EH (cell line): ENCODE measurements around the gene ZNF827.

Source experiments
- DNase-seq: peaks from one replicate; pipeline ENCODE4 v3.0.0-alpha.2; 2015; ENCODE audit warnings: low read depth

The ZNF827 gene

GRCh38 chr4:145887241-145887991, 51.2 kb downstream of the ZNF827 start:
- DNase-seq, result peak; percentile 78

- DNase-seq, result no peak
Observed at GRCh38 chr4:145886871-145887240, 51.8 kb downstream of the ZNF827 start.

GRCh38 chr4:145885666-145886065, 53.0 kb downstream of the ZNF827 start:
- DNase-seq, result no peak

- DNase-seq, result no peak
Observed at GRCh38 chr4:145884775-145885174, 53.8 kb downstream of the ZNF827 start.

- DNase-seq, result no peak
Observed at GRCh38 chr4:145883101-145883694, 55.4 kb downstream of the ZNF827 start.

- DNase-seq, result no peak
Observed at GRCh38 chr4:145882604-145883003, 56.0 kb downstream of the ZNF827 start.

GRCh38 chr4:145881989-145882388, 56.6 kb downstream of the ZNF827 start:
- no peak for DNase-seq

GRCh38 chr4:145881576-145881975, 57.0 kb downstream of the ZNF827 start:
- no peak for DNase-seq

- no peak for DNase-seq
Observed at GRCh38 chr4:145880355-145880960, 58.2 kb downstream of the ZNF827 start.

- peak; percentile 43 for DNase-seq
Observed at GRCh38 chr4:145879598-145879997, 59.0 kb downstream of the ZNF827 start.

- DNase-seq, result peak; percentile 82
Observed at GRCh38 chr4:145878501-145879435, 59.9 kb downstream of the ZNF827 start.

GRCh38 chr4:145876531-145877180, 62.0 kb downstream of the ZNF827 start:
- peak; percentile 47 for DNase-seq

GRCh38 chr4:145873901-145874300, 64.7 kb downstream of the ZNF827 start:
- DNase-seq, result no peak

- DNase-seq, result no peak
Observed at GRCh38 chr4:145871209-145871608, 67.4 kb downstream of the ZNF827 start.

GRCh38 chr4:145870155-145871020, 68.2 kb downstream of the ZNF827 start:
- DNase-seq, result no peak

GRCh38 chr4:145868637-145869409, 69.8 kb downstream of the ZNF827 start:
- no peak for DNase-seq

GRCh38 chr4:145867406-145867805, 71.2 kb downstream of the ZNF827 start:
- no peak for DNase-seq

GRCh38 chr4:145866991-145867390, 71.6 kb downstream of the ZNF827 start:
- DNase-seq, result no peak

- DNase-seq, result no peak
Observed at GRCh38 chr4:145865274-145865941, 73.2 kb downstream of the ZNF827 start.
